Endothelial cell (in vitro differentiated cells): ENCODE measurements around the gene PDE10A. TPM values are rescaled to one million over a fixed set of nuclear protein-coding genes. Genes with fewer than 3 reads are reported as not detected.

Experiments used
- DNase-seq: peaks from one replicate; pipeline ENCODE4 v3.0.0; 2021; ENCODE audit warnings: low spot score
- H3K27ac Mint-ChIP-seq: one replicate; pipeline ENCODE4 v1.8.0; 2021; ENCODE audit warnings: mixed read lengths, inconsistent platforms; ENCODE audit not compliant: unreplicated experiment
- H3K27me3 Mint-ChIP-seq: one replicate; pipeline ENCODE4 v1.8.0; 2021; ENCODE audit warnings: mild to moderate bottlenecking, moderate library complexity, mixed read lengths, inconsistent platforms; ENCODE audit not compliant: unreplicated experiment
- H3K36me3 Mint-ChIP-seq: one replicate; pipeline ENCODE4 v1.8.0; 2021; ENCODE audit warnings: mild to moderate bottlenecking, low read depth, mixed read lengths, inconsistent platforms; ENCODE audit not compliant: unreplicated experiment
- H3K4me1 Mint-ChIP-seq: one replicate; pipeline ENCODE4 v1.8.0; 2021; ENCODE audit warnings: mild to moderate bottlenecking, mixed read lengths, inconsistent platforms; ENCODE audit not compliant: unreplicated experiment
- H3K4me3 Mint-ChIP-seq: one replicate; pipeline ENCODE4 v1.8.0; 2021; ENCODE audit warnings: mild to moderate bottlenecking, mixed read lengths, inconsistent platforms; ENCODE audit not compliant: unreplicated experiment
- H3K9me3 Mint-ChIP-seq: one replicate; pipeline ENCODE4 v1.8.0; 2021; ENCODE audit warnings: mixed read lengths, inconsistent platforms; ENCODE audit not compliant: unreplicated experiment
- CTCF ChIP-seq: fragments of 200-600 bp; sonication (generic); IDR thresholded peaks from one replicate; pipeline ENCODE4 v1.5.0; 2021; ENCODE audit warnings: antibody characterized with exemption; ENCODE audit not compliant: unreplicated experiment
- total RNA-seq: library from RNA; stranded (reverse); fragmentation: NEBNext Ultra II Directional; extraction: Animal tissue kit (Norgen Biotek cat#: 25700); gene quantifications from one replicate; pipeline ENCODE4 v1.2.1, GENCODE V29; 2021; ENCODE audit not compliant: unreplicated experiment

PDE10A gene
- total RNA-seq, 1 donor from 2014 or later = 11.5 TPM

DNA sequence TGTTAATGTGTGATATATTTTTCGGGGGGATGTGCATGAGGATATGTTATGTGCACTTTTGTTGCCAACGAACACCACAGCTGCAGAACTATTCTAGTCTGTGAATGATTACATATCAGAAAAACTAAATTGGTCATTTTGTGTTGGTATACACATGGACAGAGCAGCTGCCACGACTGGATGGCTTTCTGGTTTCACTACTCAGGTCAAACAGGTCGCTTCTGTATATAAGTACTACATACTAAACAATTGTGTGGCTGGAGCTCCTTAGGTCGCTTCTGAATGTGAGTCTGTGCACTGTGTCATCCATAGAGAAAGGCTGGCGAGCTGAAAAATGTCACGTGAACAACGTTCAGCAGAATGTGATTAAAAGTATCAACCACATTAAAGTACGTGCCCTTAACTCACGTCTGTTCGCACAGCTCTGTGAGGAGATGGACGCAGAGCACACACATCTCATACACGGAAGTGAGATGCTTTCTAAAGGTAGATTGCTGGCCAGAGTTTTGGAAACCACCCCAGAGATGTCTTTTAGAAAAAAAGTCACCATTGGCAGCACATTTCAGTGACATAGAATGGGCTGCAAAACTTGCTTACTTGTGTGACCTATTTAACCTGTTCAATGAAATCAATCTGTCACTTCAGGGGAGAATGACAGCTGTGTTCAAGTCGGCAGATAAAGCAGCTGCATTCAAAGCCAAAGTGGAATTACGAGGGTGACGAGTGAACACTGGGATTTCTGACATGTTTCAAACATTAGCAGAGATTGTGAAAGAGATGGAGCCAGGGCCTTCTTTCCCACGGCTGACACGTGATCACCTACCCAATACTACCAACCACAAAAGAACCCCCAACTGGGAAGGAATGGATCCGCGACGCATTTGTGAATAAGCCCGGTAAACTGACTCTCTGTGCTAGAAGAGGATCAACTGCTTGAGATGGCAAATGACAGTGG lies 176.6 kb downstream of the PDE10A start:
- Mint-ChIP-seq H3K9me3 (no peaks in the 10 kb centered on the region), H3K36me3 (no peaks in the 10 kb centered on the region), H3K27me3 (peaks cover 1% of the 10 kb centered on the region), H3K27ac (no peak overlapping the region), H3K4me1 (peaks cover 2% of the 10 kb centered on the region), H3K4me3 (no peak overlapping the region)
- TF ChIP-seq CTCF = no peak
- DNase-seq = no peak

- H3K36me3 Mint-ChIP-seq = no peaks in the 10 kb centered on the region
- no peaks in the 10 kb centered on the region for H3K9me3 Mint-ChIP-seq
- no peaks in the 10 kb centered on the region for H3K27me3 Mint-ChIP-seq
- no peak overlapping the region for H3K27ac Mint-ChIP-seq
- H3K4me1 Mint-ChIP-seq = peaks cover 2% of the 10 kb centered on the region
- no peak for DNase-seq
- TF ChIP-seq CTCF = no peak
- H3K4me3 Mint-ChIP-seq = no peak overlapping the region
Observed at GRCh38 chr6:165484178-165484889, 178.7 kb downstream of the PDE10A start.

DNA sequence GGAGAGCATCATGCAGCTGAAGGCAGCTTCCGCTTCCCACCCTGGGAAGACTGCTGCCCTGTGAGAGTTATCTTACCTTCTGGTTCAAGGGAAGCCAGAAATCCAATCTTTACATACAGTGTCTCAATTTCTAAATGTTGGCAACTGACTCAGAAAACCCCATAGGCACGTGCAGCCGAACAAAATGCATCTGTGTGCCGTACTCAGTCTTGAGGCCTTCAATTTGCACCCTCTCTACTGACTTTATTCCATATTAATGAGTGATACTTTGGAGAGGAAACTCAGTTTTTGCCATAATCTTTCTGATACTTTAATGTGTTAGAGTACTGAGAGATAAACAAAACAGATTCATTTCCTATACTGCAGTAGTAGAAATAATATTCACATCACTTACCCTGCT lies 181.1 kb downstream of the PDE10A start:
- Mint-ChIP-seq H3K9me3 (no peaks in the 10 kb centered on the region), H3K36me3 (no peaks in the 10 kb centered on the region), H3K4me1 (peaks cover 2% of the 10 kb centered on the region), H3K4me3 (no peak overlapping the region), H3K27me3 (no peaks in the 10 kb centered on the region), H3K27ac (no peak overlapping the region)
- no peak for DNase-seq
- no peak for TF ChIP-seq CTCF

DNA sequence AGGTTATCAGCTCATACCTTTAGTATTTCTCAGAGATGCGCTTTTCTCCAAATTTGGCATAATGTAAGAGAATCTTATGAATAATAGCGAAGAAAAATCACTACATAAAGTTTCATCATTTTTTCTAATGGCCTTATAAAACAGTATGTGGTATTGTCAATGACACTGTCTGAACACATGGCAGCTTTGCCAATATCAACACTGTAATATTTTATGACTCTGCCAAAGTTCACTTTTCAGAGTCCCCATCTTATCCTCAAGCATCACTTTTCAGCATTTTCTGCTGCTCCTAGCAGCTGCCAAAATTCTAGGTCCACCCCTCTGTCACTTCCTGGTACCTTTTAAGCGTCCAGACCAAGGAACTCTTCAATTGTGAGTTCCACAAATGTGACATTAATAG lies 182.1 kb downstream of the PDE10A start:
- Mint-ChIP-seq H3K4me1 (peaks cover 2% of the 10 kb centered on the region), H3K36me3 (no peaks in the 10 kb centered on the region), H3K27me3 (no peaks in the 10 kb centered on the region), H3K9me3 (no peaks in the 10 kb centered on the region), H3K4me3 (no peak overlapping the region), H3K27ac (no peak overlapping the region)
- no peak for TF ChIP-seq CTCF
- no peak for DNase-seq

DNA sequence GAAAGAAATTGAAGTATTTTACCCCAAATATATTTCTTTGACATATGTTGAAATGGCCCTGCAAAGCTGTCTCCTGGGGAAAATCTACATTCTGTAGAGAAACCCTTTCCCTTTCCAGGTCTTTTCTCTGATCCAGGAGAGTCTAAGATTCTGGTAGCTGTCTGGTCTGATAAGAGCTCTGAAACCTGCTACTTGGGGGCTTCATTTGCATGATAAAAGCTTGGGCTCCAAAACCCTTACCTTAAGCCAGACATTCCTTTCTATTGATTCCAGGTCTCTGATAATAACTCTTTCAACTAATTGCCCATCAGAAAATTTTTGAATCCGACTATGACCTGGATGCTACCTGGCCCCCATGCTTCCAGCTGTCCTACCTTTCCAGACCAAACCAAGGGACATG lies 184.5 kb downstream of the PDE10A start:
- no peak for DNase-seq
- peaks cover 2% of the 10 kb centered on the region for H3K4me1 Mint-ChIP-seq
- no peak overlapping the region for H3K27ac Mint-ChIP-seq
- H3K27me3 Mint-ChIP-seq = no peaks in the 10 kb centered on the region
- no peaks in the 10 kb centered on the region for H3K36me3 Mint-ChIP-seq
- no peak for TF ChIP-seq CTCF
- no peaks in the 10 kb centered on the region for H3K9me3 Mint-ChIP-seq
- H3K4me3 Mint-ChIP-seq = no peak overlapping the region
